Lower leg skin (tissue), 4 donors: ENCODE data around the gene IP6K1. TPM values are rescaled to one million over a fixed set of nuclear protein-coding genes. Genes with fewer than 3 reads are reported as not detected.
"Not testable (repeated sequence)": the region's sequence is repeated elsewhere in the genome, so short reads cannot be mapped to it uniquely, and the experiment has no call there.

Experiments
- DNase-seq, 2 donors: peaks; one replicate each; pipeline ENCODE4 v3.0.0-alpha.2; 2019; ENCODE audit warnings: low spot score in 2 of 2
- H3K4me3 ChIP-seq: fragments of 200-600 bp; sonication (generic); 2 replicates; pipeline ENCODE4 v1.5.1; 2017; ENCODE audit warnings: mild to moderate bottlenecking, low read depth; ENCODE audit not compliant: poor library complexity, severe bottlenecking
- CTCF ChIP-seq, 3 donors: fragments of 450-650 bp; IDR thresholded peaks; one replicate each; pipeline ENCODE4 v1.5.1; 2016; ENCODE audit warnings: antibody characterized with exemption in 3 of 3, mild to moderate bottlenecking in 3 of 3, moderate library complexity in 2 of 3
- POLR2A ChIP-seq, 2 donors: fragments of 450-650 bp; IDR thresholded peaks; one replicate each; pipeline ENCODE4 v1.6.1; 2016 to 2017; ENCODE audit warnings: antibody characterized with exemption in 2 of 2, mild to moderate bottlenecking in 1 of 2, moderate library complexity in 1 of 2
- WGBS, 2 donors: methylation state at CpG; one replicate each; pipeline ENCODE4 v1.1.5; 2018; 5-methylcytosine and 5-hydroxymethylcytosine counted together
- intact Hi-C: fragments of 100-400 bp; cut with DNase I; formaldehyde crosslinking; loops from one replicate; pipeline ENCODE4 v1.15.0; 2023; ENCODE audit warnings: low total_unique reads
- total RNA-seq, 4 donors: library from RNA; depleted of rRNA; stranded (reverse); fragments of >200 nt; gene quantifications; one replicate each; pipeline ENCODE4 v1.1.0, GENCODE V29; 2016

Gene IP6K1
- total RNA-seq, 4 donors from 2014 or later: 44.1 to 56.5 (median 51.6) TPM

DNA sequence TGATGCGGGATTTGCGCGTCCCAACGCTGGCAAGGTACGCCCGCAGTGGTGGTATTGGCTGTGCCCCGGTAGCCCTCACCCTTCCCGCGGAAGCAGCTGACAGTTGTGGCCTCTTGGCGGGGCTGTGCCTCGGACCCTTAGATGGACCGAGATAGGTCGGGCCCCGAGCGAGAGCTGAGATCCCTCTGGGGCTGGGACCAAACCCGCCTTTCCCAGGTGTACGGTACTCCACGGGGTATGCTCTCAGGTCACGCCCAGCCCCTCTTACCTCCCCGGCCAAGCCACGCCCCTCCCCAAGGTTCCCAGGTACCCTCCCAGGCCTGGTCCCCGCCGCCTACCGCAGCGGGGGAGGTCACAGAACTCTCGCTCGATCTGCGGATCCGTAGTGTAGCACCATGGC lies 100.0 kb downstream of the IP6K1 start:
- H3K4me3 ChIP-seq, intact Hi-C loops: not testable (repeated sequence)
- DNase-seq: peak; percentile 31 to 89
- WGBS, 2 donors: 0 to 5% methylated on average over 1 to 19 of the region's 29 CpGs

DNA sequence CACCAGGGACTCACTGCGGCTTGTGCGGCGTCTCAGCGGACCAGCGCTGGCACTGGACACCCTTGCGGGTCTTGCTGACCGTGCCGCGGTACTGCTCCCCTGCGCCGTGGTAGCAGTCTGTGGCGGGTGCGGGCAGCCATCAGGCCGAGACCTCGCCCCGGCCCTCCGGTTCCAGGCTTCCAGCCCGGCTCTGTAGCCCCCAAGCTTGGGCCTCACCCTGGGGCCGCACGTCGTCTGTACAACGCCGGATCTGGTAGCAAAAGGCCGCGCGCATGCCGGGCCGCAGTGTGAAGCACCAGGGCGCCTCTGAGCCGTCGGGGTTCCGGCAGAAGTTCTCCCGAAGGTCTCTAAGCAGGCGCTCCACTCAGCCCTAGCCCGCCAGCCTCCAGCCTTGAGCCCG lies 100.5 kb downstream of the IP6K1 start:
- DNase-seq, intact Hi-C loops, H3K4me3 ChIP-seq: not testable (repeated sequence)
- WGBS, 2 donors: 19% methylated on average over 18 of the region's 36 CpGs; no CpG with 5 or more reads in 1 of the 2 donors

GRCh38 chr3:49685103-49685502 lies 101.2 kb downstream of the IP6K1 start:
- H3K4me3 ChIP-seq, intact Hi-C loops, DNase-seq: not testable (repeated sequence)
- WGBS, 2 donors: 95% methylated on average over 10 of the region's 10 CpGs

GRCh38 chr3:49684453-49684852 lies 101.9 kb downstream of the IP6K1 start:
- 76 to 100% methylated on average over 1 to 2 of the region's 2 CpGs for WGBS, 2 donors
- intact Hi-C loops: not testable (repeated sequence)

DNA sequence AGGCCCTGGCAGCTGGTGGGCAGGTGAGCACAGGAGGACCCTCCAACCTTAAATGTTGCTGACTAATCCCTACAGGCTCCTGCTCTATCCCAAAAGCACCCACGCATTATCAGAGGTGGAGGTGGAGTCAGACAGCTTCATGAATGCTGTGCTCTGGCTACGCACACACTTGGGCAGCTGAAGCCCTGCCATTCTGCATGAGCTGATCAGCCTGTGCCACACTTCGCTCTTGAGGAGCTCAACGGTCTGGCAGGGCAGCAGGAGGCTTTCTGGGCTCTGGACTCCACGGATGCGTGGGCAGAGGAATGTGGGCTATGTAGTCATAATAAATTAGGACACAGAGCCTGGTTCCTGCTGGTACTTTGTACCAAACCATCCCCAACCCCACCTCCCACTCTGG lies 103.2 kb downstream of the IP6K1 start:
- intact Hi-C loops: no loop called here
- 85 to 91% methylated on average over 6 of the region's 6 CpGs for WGBS, 2 donors

More at GRCh38 chr3:49684453-49684852, 101.9 kb downstream of the IP6K1 start:
- H3K4me3 ChIP-seq, DNase-seq: not testable (repeated sequence)

GRCh38 chr3:49681543-49681942 lies 104.8 kb downstream of the IP6K1 start:
- TF ChIP-seq CTCF (IDR thresholded peaks at IDR 0.05) (no peak), POLR2A (IDR thresholded peaks at IDR 0.05) (no peak)
- no peak overlapping the region for H3K4me3 ChIP-seq
- no peak for DNase-seq
- intact Hi-C loops: no loop called here
- WGBS, 2 donors: 75 to 93% methylated on average over 4 of the region's 4 CpGs

More for the DNA sequence above, 103.2 kb downstream of the IP6K1 start:
- no peak overlapping the region for H3K4me3 ChIP-seq
- no peak for DNase-seq
- no peak for TF ChIP-seq POLR2A (IDR thresholded peaks at IDR 0.05)
- TF ChIP-seq CTCF (IDR thresholded peaks at IDR 0.05): no peak

DNA sequence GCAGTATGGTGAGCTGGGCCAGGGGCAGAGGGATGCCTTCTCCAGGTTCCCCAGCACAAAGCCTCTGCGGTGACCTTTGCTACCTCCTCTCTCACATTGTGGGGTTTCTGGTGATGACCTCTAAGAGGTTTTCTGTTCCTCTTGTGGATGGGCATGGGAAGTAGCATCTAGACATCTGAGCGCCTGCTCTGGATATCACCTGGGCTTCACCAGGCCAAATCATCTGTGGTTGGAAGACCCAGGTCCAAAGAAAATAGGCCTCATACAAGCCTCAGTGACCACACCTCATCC lies 105.2 kb downstream of the IP6K1 start:
- 93 to 100% methylated on average over 2 of the region's 2 CpGs for WGBS, 2 donors
- no peak for DNase-seq
- no peak overlapping the region for H3K4me3 ChIP-seq
- intact Hi-C loops: no loop called here
- TF ChIP-seq CTCF (IDR thresholded peaks at IDR 0.05) (no peak), POLR2A (IDR thresholded peaks at IDR 0.05) (no peak)

DNA sequence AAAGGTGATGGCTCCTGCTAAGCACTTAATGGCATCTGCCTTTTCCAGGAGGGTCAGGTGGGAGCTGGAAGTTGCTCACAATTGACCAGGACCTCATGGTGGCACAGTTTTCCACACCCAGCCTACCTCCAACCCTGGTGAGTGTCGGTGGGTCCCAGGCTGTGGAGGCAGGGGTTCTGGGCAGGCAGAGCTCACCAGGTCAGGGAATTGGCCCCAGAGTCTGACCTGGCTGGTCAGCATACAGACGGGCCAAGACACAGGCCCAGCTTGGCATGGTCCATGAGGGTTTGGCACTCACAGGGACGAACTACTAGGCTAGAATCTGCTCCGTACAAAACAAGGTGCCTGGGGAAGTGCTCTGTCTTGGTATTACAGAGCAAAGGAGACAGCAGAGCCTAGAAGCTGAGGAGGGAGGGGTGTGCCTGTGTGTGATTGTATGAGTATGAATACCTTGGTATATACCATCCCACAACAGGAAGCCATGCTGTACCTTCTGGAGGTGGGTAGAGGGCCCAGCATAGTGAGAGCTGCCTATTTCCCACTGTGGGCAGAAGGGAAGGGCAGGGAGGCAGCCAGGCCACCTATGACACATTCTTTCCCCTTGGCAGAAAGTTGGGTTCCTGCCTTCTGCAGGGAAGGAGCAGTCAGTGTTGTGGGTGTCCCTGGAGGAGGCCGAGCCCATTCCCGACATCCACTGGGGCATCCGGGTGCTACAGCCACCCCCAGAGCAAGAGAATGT lies 105.7 kb downstream of the IP6K1 start:
- no peak overlapping the region for H3K4me3 ChIP-seq
- DNase-seq: no peak
- 88 to 91% methylated on average over 7 of the region's 7 CpGs for WGBS, 2 donors
- TF ChIP-seq CTCF (IDR thresholded peaks at IDR 0.05): no peak
- TF ChIP-seq POLR2A (IDR thresholded peaks at IDR 0.05): no peak
- intact Hi-C loops: no loop called here
